CD4-positive, alpha-beta T cell treated with Interleukin-1 beta for 1 hour (primary cell): ENCODE results near the gene DUOX2.

Experiments used
- DNase-seq, 2 donors: peaks; one replicate each; pipeline ENCODE4 v3.0.0-alpha.2; 2020 to 2022

The DUOX2 gene

GRCh38 chr15:45114076-45114750, at the start of gene DUOX2, which contains the start of gene DUOXA2:
DUOX2 (minus strand) TSS chr15:45114172; CDS start chr15:45113411, 761 bp downstream.
DUOXA2 (plus strand) TSS chr15:45114326; CDS start chr15:45114606, 280 bp downstream.
- no peak for DNase-seq

GRCh38 chr15:45163508-45163856, 49.5 kb upstream of the DUOX2 start:
- no peak for DNase-seq

- DNase-seq, result peak; percentile 69 to 73
Measured at GRCh38 chr15:45162771-45163507, 49.0 kb upstream of the DUOX2 start.

GRCh38 chr15:45161666-45162065, 47.7 kb upstream of the DUOX2 start:
- no peak for DNase-seq

GRCh38 chr15:45157974-45158373, 44.0 kb upstream of the DUOX2 start:
- DNase-seq, result no peak

GRCh38 chr15:45156744-45157455, 42.9 kb upstream of the DUOX2 start:
- DNase-seq, result no peak

GRCh38 chr15:45155739-45156138, 41.8 kb upstream of the DUOX2 start:
- DNase-seq, result no peak

- DNase-seq, result no peak
Measured at GRCh38 chr15:45151998-45152828, 38.2 kb upstream of the DUOX2 start.

- no peak for DNase-seq
Measured at GRCh38 chr15:45150997-45151396, 37.0 kb upstream of the DUOX2 start.

GRCh38 chr15:45150481-45150880, 36.5 kb upstream of the DUOX2 start:
- DNase-seq, result no peak

- no peak for DNase-seq
Measured at GRCh38 chr15:45149060-45149459, 35.1 kb upstream of the DUOX2 start.

- DNase-seq, result no peak
Measured at GRCh38 chr15:45148076-45149059, 34.4 kb upstream of the DUOX2 start.

- no peak for DNase-seq
Measured at GRCh38 chr15:45147606-45148005, 33.6 kb upstream of the DUOX2 start.

- no peak for DNase-seq
Measured at GRCh38 chr15:45146405-45146804, 32.4 kb upstream of the DUOX2 start.

GRCh38 chr15:45144775-45145174, 30.8 kb upstream of the DUOX2 start:
- DNase-seq, result no peak

- DNase-seq, result no peak
Measured at GRCh38 chr15:45143946-45144345, 30.0 kb upstream of the DUOX2 start.

- DNase-seq, result no peak
Measured at GRCh38 chr15:45143056-45143455, 29.1 kb upstream of the DUOX2 start.

- no peak for DNase-seq
Measured at GRCh38 chr15:45141386-45141785, 27.4 kb upstream of the DUOX2 start.

GRCh38 chr15:45140557-45141250, 26.7 kb upstream of the DUOX2 start:
- DNase-seq, result no peak

GRCh38 chr15:45139770-45140169, 25.8 kb upstream of the DUOX2 start:
- no peak for DNase-seq
